GM18870 (cell line): Measurements from ENCODE around the gene ZBED4.

ENCODE experiments used
- ATAC-seq: cut with Tn5 transposase; IDR thresholded peaks from one replicate; pipeline ENCODE4 v1.9.1; 2021; ENCODE audit warnings: moderate library complexity; ENCODE audit not compliant: unreplicated experiment

Gene ZBED4

DNA sequence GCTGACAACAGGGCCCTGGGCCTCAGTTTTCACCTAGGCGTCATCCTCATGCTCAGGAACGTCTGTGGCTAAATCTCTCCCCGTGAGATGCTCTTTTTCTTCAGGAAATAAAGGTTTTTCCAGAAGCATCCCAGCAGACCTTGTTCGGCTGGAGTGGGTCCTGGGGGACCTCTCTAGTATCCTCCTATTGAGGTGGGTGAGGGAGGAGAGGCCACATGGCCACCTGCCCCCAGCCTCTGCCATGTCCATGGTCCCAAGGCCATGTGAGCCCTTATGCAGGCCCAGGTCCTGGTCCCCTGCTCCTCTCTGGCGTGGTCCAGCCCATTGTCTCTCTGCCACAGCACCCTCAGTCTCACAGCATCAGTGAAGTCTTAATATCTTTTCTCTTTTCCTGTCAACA is 42.6 kb downstream of the ZBED4 start:
- no peak for ATAC-seq

DNA sequence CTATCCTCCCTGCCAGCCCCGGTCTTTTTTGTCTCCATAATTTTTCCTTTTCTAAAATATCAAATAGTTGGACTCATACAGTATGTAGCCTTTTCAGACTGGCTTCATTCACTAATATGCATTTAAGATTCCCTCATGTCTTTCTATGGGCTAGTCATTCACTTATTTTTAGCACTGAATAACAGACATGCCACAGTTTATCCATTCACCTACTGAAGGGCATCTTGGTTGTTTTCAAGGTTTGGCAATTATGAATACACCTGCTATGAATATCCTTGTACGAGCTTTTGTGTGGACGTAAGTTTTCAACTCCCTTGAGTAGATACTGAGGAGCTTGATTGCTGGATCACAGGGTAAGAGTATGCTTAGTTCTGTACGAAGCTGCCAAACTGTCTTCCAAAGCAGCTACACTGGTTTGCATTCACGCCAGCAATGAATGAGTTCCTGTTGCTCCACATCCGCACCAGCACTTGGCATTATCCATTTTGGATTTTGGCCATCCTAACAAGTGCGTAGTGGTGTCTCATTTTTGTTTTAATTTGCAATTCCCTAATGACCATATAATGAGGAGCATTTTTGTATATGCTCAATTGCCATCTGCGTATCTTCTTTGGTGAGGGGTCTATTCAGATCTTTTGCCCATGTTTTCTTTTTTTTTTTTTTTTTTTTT is 43.5 kb downstream of the ZBED4 start:
- no peak for ATAC-seq

DNA sequence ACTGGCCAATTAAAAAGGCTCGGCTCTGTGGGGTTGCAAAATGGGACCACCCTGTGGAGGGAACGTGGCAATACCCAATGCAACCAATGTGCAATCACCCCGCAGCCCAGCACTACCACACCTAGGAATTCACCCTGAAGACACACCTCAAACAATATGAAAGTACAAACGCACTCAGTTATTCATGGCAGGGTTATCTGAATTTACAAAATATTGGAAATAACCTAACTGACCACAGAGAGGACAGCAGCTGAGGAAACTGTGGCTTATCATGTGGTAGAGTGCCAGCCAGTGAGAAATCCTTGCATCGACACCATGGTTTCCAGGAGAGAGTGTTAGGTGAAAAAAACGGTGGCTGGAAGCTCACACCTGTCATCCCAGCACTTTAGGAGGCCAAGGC is 45.9 kb downstream of the ZBED4 start:
- ATAC-seq, result no peak

DNA sequence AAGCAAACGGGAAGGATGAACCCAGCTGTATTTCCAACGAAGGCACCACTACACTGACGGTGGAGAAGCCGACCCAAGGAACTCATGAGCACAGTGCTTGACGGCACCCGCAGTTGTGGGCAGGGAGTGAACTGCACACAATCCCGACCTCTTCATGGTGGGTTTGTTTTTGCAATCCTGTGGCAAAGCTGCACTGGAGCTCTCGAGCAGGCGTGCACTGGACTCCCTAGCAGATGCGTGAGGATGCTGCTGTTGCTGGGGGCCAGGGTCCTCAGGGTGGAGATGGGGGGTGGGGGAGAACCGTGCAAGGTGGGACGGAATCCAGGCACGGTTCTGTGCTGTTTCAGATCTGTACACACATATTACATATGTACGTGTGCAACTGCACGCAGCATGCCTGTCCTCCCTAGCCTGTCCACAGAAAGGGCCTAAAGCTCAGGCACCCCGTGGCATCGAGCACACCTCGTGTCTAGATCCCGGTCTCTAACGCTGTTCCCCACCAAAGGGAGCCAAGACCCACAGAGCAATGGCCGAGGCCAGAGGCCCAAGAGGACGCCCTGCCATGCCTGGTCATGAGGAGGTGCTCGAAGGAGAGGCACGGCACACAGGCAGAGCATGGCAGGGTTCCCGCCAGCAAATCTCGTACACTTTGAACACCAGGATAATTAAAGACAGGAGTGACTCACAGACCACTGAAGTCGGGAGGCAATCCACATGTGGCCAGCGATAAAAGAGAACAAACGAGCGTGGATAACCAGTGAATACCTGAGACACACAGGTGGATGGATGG is 47.0 kb downstream of the ZBED4 start:
- ATAC-seq, result no peak

DNA sequence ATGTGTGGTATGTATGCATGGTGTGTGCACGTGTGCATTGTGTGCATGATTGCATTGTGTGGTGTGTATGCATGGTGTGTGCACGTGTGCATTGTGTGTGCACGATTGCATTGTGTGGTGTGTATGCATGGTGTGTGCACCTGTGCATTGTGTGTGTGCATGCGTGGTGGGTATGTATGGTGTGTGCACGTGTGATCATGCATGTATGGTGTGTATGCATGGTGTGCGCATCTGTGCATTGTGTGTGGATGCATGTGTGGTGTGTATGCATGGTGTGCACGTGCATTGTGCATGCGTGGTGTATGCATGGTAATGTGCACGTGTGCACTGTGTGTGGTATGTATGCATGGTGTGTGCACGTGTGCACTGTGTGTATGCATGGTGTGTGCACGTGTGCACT is 47.8 kb downstream of the ZBED4 start:
- ATAC-seq, result no peak

DNA sequence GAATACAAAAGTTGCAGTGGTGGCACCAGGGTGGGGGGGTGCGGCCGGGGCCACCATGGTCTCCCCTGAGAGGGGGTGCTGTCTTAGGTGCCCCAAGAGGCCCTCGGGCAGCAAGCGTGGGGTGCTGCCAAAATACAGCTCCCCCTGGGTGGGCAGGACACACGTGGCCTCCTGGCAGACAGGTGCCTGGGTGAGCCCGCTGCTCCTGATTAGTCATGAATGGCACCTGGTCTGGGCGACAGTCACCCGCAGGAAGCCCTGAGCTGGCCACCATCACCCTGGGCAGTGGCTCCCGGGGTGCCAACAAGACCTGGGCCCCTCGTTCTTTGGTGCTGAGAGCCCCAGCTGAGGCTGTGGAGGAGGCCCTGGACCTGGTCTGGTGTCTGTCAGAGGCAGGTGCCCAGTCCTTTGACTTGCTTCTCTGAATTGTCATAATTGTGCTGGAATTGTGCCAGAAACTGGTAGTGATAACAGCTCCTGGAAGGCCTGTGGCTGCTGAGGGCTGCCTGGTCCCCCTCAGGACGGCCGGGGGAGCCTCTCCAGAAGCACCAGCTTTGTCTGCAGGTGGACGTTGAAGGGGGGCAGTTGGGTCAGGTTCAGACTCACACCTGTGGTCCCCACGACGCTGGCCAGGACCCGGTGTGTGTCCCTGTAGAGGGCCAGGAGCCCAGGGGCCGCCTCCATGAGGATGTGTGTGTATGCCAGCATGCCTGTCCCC is 49.8 kb downstream of the ZBED4 start:
- no peak for ATAC-seq

DNA sequence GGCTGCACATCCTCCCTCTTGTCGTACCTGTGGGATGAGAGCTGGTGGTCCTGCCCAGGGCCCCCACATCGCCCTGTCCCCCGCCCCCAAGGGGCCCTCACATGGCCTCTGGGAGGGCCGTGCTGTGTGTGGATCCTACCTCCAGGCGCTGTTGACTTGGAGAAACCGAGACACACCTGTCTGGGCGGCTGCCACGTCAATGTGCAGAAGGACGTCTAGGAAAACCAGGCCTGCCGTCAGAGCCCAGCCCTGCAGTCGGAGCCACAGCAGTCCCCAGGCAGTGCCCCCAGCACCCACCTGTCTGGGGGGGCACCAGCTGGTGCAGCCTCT is 50.4 kb downstream of the ZBED4 start:
- no peak for ATAC-seq

DNA sequence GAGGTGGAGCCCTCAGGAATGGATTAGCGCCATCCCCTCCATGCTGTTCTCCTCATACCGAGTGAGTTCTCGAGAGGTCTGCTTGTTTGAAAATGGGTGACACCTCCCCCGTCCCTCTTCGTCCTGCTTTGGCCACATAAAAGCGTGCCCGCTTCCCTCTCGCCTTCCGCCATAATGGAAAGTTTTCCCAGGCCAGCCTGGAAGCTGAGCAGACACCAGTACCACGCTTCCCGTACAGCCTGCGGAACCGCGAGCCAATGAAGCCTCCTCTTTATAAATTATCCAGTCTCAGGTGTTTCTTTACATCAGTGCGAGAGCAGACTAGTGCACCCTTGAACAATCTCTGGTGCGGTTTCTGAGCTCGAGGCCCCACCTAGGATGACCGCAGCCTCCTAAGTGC is 51.8 kb downstream of the ZBED4 start:
- no peak for ATAC-seq

DNA sequence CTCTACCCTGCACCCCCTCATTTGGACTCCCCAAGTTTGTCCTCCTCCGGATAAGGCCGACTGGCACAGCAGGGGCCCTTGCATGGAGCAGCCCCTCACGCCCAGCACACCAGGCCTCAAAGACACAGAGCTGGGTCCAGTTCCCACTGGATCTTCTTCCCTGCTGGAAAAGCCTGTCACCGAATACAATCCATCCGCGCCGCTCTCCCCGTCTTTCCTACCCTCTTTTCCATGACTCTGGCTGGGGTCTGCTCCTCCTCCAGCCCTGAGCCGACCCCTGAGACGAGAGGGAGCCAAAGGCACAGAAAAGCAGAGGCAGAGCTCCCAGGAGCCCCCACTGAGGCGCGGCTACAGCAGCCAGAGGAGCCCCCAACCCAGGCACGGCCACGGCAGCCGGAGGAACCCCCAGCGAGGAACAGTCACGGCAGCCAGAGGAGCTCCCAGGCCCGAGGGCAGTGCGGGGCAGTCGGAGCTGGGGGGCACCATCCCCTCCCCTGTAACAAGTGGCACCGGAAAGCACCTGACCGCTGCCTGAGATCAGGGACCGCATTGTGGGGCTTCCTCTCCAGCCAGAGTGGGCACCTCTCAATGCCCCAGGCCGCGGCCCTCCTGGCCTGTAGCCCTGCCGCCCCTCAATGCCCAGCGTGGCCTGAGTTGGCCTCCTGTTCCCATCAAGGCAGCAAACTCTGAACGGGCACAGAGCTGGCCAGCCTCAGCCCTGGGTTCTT is 52.6 kb downstream of the ZBED4 start:
- no peak for ATAC-seq

DNA sequence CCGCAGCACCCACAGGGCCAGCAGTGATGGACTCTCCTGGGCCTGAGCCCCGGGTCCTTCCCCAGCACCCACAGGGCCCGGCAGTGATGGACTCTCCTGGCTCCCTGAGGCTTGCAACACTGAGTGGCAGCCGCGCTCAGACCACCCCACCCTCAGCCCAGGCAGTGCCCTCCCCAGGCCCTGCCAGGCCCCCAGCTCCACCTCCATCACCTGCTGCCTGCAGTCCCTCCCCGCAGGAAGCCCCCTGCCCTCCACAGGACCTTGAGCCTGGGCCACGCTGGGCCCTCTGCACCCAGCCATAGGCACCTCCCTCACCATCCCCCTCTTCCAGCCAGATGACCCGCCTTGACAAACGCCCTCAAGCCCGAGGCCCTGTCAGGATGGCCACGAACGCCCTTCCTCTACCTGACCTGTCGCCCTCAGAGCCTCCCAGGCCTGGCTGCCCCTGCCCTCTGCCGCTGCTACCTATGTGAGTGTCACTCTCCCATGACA is 53.2 kb downstream of the ZBED4 start:
- ATAC-seq, result no peak

DNA sequence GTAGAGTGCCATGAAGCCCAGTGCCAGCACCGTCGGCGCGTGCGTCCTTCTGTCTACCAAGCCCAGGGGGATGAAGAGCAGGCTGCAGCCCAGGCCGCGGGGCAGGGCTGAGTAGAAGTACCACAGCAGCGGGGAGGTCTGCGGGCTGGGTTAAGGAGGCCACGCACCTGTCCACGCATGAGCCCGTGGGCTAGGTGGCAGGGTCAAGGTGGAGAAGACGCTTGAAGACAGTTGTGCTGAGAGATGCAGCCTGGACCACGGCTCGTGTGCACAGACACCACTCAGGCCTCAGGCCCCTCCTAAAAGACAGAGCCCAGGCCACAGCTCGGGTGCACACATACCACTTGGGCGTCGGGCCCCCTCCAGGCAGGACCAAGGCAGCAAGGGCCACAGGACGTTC is 54.2 kb downstream of the ZBED4 start:
- no peak for ATAC-seq

DNA sequence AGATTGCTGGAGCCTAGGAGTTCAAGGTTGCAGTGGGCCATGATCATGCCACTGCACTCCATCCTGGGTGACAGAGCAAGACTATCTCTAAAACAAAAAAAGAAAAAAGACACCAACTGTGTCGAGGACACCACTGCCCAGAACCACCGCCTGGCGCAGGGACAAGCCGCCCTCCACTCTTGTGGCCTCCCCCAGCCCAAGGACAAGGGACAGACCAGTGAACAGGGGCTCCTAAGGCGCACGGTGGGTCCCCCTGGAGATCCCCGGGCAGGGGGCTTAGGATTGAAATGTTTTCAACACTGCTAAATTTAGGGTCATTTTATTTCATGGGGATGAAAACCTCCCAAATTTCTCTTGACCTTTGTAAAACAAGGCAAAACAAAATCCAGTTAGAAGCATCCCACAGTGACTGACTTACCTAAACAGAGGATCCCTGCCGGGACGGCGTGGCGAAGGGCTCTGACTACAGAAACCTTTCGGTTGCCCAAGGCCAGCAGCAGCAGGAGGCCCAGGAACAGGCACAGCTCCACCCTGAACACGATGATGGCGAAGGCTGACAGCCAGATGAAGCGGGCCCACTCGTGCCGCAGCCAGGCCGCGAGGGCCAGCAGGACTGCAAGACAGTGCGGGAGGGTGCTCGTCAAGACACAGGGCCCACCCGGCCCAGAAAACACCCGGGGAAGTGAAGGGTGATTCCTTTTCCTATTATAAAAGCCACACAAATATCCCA is 56.0 kb downstream of the ZBED4 start:
- no peak for ATAC-seq

DNA sequence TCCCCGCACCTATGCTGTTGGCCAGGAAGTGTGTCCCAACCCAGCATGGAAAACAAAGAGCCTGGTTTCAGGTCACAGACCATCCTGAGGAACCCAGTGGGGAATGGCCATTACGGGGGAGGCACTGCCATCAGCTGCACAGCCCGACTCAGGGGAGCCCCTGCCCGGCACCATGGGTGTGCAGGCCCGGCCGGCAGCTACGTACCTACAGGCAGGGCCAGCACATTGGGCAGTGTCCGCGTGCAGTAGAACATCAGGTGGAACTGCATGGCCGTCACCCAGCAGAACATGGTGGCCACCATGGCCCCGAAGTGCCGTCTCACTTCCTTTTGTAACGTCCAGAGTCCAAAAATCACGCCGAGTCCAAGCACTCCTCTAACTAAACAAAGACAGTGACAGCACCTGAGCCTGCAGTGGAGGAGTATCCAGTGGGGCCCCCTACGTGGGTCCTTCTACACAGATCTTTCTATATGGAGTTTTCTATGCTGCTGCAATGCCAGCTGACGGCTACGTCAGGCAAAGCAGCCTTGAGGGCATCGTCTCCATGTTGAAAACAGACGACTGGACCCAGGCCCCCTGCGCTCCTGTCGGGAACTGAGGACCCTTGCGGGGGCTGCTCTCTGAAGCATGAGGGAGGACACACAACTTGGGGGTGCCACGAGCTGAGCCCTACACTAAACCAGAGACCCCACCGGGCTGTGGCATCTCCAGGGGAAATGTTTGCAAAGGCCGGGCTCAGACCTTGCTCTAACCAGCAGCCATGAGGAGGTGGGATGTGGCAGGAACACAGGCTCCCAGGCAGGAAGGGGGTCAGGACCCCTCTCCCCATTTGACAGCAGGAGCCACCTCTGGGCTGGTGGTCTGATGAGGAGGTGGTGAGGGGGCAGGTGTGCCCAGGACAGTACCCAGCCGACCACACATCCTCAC is 56.8 kb downstream of the ZBED4 start:
- ATAC-seq, result no peak

DNA sequence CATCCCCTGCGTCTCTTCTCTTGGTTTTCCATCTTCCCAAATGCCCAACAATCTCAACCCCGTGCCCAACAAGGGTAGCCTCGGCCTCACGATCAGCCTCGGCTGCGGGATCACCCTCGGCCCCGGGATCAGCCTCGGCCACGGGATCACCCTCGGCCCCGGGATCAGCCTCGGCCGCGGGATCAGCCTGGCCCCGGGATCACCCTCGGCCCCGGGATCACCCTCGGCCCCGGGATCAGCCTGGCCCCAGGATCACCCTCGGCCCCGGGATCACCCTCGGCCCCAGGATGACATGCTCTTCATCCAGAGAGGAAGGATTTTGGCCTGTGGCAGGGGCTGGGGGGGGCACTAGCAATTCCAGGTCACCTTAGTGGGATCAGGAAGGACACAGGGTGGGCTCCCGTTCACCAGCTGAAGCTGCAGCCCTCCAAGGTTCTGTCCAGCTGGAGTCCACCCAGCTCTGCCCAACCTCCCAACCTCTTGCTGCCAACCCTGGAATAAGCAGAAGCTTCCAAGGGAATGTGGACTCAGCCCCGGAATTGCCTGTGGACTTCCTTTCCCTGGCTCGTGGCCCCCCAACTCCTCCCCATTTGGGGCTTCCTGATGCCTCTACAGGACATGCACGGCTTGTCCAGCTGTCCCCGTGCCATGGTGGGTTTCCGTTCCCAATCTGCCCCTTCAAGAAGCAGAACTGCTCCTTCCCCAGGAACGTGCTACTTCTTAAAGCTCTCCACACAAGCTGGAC is 58.4 kb downstream of the ZBED4 start:
- no peak for ATAC-seq

DNA sequence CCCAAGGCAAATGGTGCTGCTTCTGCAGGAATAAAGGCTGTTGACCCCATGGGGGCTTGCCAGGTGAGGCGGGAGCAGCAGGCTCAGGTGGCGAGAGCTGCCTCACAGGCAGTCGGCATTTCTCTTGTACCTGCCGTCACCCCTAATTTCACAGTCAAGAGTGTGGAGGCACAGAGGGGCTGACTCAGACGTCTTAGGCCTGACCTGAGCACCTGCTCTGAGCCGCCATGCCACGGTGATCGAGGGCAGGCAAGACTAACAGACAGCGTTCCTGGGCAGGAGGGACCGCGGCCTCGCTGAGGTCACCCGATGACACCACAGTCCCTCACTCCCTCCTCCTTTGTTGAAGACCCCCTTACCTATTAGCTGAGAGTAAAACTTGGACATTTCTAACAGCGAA is 59.4 kb downstream of the ZBED4 start:
- ATAC-seq, result no peak

DNA sequence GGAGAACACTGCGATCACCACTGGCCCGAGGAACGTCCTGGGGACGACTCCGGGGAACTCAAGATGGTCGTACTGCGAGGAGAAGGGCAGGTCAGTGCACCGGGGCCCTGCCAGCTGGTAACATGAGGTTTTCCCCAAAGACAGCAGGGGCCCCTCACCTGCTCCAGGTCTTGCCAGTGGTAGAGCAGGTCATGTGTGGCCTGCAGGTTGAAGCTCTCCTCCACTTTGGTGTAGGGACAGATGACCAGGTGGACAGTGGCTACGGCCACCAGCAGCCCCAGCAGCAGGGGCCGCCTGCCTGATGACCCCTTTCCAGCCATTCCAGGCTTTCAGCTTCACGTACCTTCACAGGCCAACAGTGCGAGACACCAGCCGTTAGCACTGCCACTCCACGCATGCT is 59.8 kb downstream of the ZBED4 start:
- no peak for ATAC-seq

DNA sequence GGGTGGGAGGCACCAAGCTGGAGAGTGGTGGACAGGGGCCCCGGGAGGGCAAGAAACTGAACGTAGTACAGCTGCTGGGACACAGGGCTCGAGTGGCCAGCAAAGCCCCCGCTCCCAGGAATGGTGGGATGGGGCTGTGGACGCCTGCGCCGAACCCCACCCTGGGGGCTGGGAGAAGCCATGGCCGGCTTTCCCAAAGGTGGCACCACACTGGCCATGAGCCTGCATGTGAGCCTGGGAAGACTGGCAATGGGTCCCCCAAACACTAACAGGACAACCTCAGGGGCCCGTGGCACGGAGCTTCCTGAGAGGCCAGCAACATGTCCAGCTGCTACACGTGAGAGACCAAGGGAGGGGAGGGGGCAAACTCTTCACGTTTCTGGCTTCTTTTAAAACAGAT is 60.6 kb downstream of the ZBED4 start:
- no peak for ATAC-seq

DNA sequence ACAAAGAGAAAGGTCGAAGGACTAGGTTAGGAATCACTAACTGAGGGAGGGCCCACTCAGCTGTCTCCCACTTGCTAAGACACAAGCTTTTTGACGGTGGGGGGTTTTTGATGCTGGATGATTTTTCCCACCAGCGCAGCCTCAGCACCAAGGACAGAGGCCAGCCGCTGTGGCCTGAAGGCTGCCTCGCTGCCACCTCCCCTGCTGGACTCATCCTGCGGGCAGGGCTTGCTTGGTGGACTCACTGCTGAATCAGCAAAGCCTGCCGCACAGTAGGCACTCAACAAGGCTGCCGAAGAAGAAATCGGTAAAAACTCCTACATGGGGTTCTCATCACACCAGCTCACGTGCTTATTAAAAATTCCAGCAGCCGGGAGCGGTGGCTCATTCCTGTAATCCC is 62.0 kb downstream of the ZBED4 start:
- no peak for ATAC-seq

DNA sequence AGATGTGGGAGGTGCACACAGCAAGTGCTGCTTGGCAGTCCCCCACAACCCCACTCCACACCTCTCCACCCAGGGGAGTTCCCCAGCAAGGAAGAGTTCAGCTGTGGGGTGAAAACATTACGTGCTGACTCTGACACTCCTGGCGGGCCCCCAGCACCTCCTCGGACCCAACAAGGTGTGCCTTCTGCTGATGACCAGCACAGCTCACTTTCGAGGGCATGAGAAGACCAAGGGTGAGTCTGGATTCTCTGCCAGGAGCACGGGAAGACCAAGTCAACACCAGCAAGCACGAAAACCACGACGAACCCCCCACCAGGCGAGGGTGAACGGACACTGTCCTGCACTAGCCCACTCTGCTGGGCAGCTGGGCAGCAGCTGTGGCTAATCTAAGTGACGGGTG is 63.2 kb downstream of the ZBED4 start:
- no peak for ATAC-seq
